Activated T-cell treated with anti-CD3 and anti-CD28 coated beads, Interleukin-2, amount 50 U/mL, for 72 hours (primary cell): ENCODE data around the gene CLEC19A. TPM values are rescaled to one million over a fixed set of nuclear protein-coding genes. Genes with fewer than 3 reads are reported as not detected.
A peak's percentile ranks its signal among the peaks of the same experiment; 100 is the strongest.

Experiments used
- ATAC-seq, 2 donors: fragments of 150-1000 bp; cut with Tn5 transposase; replicated peaks in 1 of 2; 2 replicates each; pipeline ENCODE4 v1.10.0; 2021; ENCODE audit warnings: moderate library complexity in 2 of 2, mild to moderate bottlenecking in 1 of 2
- DNase-seq, 2 donors: peaks; one replicate each; pipeline ENCODE4 v3.0.0; 2021 to 2022; ENCODE audit warnings: mixed read lengths in 1 of 2
- H3K27ac Mint-ChIP-seq: one replicate; pipeline ENCODE4 v1.8.0; 2022; ENCODE audit warnings: mild to moderate bottlenecking, moderate library complexity, mixed read lengths
- H3K27me3 Mint-ChIP-seq: one replicate; pipeline ENCODE4 v1.8.0; 2022; ENCODE audit warnings: low read depth, mixed read lengths
- H3K36me3 Mint-ChIP-seq, 2 donors: one replicate each; pipeline ENCODE4 v1.8.0; 2022; ENCODE audit warnings: mixed read lengths in 2 of 2, mild to moderate bottlenecking in 1 of 2; ENCODE audit not compliant: insufficient read depth in 2 of 2
- H3K4me1 Mint-ChIP-seq: one replicate; pipeline ENCODE4 v1.8.0; 2022; ENCODE audit warnings: low read depth, mixed read lengths
- H3K4me3 Mint-ChIP-seq, 2 donors: one replicate each; pipeline ENCODE4 v1.8.0; 2022; ENCODE audit warnings: mild to moderate bottlenecking in 2 of 2, mixed read lengths in 2 of 2, moderate library complexity in 2 of 2
- H3K9me3 Mint-ChIP-seq, 2 donors: one replicate each; pipeline ENCODE4 v1.8.0; 2022; ENCODE audit warnings: mixed read lengths in 2 of 2
- total RNA-seq, 2 donors: library from RNA; stranded (reverse); gene quantifications; one replicate each; pipeline ENCODE4 v1.2.3, GENCODE V29; 2022

Gene CLEC19A
- total RNA-seq, 2 donors from 2014 or later = not detected

DNA sequence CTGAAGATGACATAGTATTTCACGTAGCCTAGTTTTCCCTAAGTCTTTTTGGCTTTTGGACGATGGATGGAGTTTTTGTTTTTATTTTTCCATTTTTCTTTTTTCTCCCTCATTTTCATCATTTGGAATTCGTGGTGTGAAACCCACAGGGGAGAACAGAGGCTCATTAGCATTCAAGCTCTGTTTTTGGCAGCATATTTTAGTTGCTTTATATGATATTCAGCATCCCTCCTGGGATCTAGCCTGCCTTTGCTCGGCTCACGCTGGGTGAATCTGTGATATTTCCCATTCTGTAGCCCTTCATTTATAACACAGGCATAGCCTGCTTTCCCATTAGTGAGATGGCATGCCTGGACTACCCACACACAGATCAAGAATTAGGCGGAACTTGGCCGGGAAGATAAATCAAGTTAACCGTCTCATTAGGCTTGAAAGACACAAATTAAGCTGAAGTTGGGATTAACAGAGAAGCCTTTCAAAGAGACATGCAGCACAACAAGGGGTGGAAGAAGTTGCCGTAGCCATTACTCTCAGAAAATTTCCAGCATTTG, 20.1 kb upstream of the CLEC19A start:
- H3K36me3 Mint-ChIP-seq = no peaks in the 10 kb centered on the region
- no peak overlapping the region for H3K4me3 Mint-ChIP-seq
- no peaks in the 10 kb centered on the region for H3K27me3 Mint-ChIP-seq
- H3K4me1 Mint-ChIP-seq = no peaks in the 10 kb centered on the region
- peaks cover 5 to 8% of the 10 kb centered on the region in 2 donors for H3K9me3 Mint-ChIP-seq
- ATAC-seq (no peak), DNase-seq (no peak)
- H3K27ac Mint-ChIP-seq = no peak overlapping the region

DNA sequence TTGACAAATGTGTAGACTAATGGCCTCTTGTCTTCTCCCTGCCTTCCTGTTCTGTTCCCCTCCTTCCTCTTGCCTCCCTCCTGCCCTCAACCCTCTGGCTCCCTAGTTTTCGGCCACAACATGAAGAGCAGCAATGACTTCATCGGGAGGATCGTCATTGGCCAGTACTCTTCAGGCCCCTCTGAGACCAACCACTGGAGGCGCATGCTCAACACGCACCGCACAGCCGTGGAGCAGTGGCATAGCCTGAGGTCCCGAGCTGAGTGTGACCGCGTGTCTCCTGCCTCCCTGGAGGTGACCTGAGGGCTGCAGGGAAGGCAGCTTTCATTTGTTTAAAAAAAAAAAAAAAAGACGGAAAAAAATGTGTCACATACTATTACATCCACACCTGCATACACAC, 18.8 kb upstream of the CLEC19A start:
- peaks cover 5 to 8% of the 10 kb centered on the region in 2 donors for H3K9me3 Mint-ChIP-seq
- no peaks in the 10 kb centered on the region for H3K27me3 Mint-ChIP-seq
- no peak overlapping the region for H3K4me3 Mint-ChIP-seq
- no peak overlapping the region for H3K27ac Mint-ChIP-seq
- H3K36me3 Mint-ChIP-seq = no peaks in the 10 kb centered on the region
- no peaks in the 10 kb centered on the region for H3K4me1 Mint-ChIP-seq
- ATAC-seq (no peak), DNase-seq (no peak)

DNA sequence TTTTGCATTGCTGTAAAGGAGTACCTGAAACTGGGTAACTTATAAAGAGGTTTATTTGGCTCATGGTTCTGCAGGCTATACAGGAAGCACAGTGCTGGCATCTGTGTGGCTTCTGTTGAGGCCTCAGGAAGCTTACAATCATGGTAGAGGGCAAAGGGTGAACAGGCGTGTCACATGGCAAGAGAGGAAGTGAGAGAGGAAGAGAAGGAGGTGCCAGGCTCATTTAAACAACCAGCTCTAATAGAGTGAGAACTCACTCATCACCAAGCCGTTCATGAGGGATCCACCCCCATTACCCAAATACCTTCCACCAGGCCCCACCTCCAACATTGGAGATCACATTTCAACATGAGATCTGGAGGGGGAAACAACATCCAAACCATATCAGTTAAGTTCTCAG, 16.4 kb upstream of the CLEC19A start:
- no peak for DNase-seq
- Mint-ChIP-seq H3K36me3 (no peaks in the 10 kb centered on the region), H3K4me3 (no peak overlapping the region), H3K27ac (no peak overlapping the region), H3K9me3 (peaks cover 5 to 8% of the 10 kb centered on the region in 2 donors), H3K27me3 (no peaks in the 10 kb centered on the region), H3K4me1 (no peaks in the 10 kb centered on the region)
- ATAC-seq = no peak

DNA sequence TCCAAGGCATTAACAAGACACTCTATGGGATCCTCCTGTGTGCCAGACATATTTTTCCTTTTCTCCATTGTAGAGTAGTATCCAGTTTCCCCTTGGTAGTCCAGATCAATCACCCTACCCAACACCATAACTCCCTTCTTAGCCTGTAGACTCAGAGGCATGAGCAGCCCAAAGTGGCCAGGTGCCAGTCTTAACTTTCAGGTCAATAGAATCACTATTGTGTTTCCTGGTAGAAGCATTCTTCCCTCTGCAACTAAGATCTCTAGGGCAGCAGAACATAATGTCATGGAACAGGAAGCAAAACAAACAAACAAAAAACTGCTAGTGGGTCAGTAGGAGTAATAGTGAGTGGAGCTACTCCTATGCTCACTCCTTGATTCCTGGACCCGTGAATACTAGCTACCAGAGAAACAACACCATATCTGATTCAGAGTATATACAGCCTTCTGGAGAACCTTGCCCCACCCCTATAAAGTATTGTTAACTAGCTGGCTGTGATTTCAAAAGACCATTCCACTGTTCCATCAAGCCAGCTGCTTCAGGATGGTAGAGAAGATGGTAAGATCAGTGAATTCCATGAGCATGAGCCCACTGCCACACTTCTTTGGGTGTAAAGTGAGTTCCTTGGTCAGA, 11.2 kb upstream of the CLEC19A start:
- Mint-ChIP-seq H3K4me1 (no peaks in the 10 kb centered on the region), H3K9me3 (no peaks in the 10 kb centered on the region), H3K27me3 (peaks cover 5% of the 10 kb centered on the region), H3K4me3 (no peak overlapping the region), H3K27ac (no peak overlapping the region), H3K36me3 (no peaks in the 10 kb centered on the region)
- ATAC-seq (no peak), DNase-seq (no peak)

DNA sequence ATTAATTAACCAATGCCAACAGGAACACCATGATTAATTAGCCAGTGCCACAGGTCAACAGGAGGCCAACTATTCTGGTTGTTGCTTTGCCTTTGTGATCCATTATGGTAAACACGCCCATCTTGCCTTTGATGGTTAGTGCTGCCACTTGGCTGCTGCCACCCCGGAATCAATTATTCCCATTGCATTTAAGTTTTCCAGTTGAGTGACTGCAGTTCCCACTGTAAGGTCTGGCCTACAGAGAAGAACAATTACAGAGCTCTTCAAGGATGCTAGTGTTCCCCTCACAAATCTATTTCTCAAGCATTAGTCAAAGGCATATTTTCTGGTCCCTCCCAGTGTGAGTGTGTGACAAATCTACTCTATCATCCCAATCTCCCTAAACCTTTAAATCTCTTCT, 7.1 kb upstream of the CLEC19A start:
- Mint-ChIP-seq H3K27me3 (peaks cover 5% of the 10 kb centered on the region), H3K36me3 (peaks cover 0 to 2% of the 10 kb centered on the region in 2 donors), H3K4me3 (no peak overlapping the region), H3K4me1 (peaks cover 1% of the 10 kb centered on the region), H3K27ac (no peak overlapping the region), H3K9me3 (peaks cover 0 to under 1% of the 10 kb centered on the region in 2 donors)
- DNase-seq = no peak
- no peak for ATAC-seq

DNA sequence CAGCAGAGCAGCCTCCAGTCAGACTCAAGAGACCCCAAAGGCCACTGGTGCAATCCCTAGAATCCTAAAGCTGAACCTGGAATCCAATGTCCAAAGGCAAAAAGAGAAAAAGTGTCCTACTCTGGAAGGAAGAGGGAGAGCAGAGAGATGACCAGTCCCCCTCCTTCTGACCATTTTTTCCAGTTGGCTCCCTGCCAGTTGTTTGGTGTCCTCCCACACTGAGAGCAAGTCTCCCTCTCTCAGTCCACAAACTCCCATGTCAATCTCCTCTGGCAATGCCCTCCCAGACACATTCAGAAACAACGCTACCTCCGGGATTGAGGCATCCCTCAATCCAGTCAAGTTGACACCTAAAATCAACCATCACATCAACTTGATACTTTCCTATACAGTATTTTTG, 4.3 kb upstream of the CLEC19A start:
- H3K9me3 Mint-ChIP-seq = peaks cover 0 to 4% of the 10 kb centered on the region in 2 donors

DNA sequence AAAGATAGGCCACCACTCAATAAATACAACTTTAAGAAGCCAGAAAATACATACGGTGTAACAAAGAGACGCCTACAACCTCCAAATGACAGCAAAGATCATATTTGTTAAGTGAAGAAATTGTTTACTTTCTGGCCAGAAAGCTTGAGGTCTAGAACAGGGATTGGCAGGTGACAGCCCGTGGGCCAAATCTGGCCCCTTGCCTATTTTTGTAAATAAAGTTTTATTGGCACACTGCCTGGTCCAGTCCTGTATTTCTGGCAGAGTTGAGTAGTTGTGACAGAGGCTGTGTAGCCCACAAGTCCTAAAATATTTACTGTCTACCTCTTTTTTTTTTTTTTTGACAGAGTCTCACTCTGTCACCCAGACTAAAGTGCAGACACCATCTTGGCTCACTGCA, 3.4 kb upstream of the CLEC19A start:
- ATAC-seq (no peak), DNase-seq (no peak)
- Mint-ChIP-seq H3K9me3 (peaks cover 0 to 4% of the 10 kb centered on the region in 2 donors), H3K4me3 (no peak overlapping the region), H3K27me3 (peaks cover 2% of the 10 kb centered on the region), H3K36me3 (peaks cover 1 to 2% of the 10 kb centered on the region in 2 donors), H3K4me1 (peaks cover 12% of the 10 kb centered on the region), H3K27ac (no peak overlapping the region)

More for the DNA sequence above, 4.3 kb upstream of the CLEC19A start:
- ATAC-seq = no peak
- Mint-ChIP-seq H3K4me1 (peaks cover 12% of the 10 kb centered on the region), H3K4me3 (no peak overlapping the region), H3K27me3 (peaks cover 5% of the 10 kb centered on the region), H3K36me3 (peaks cover 1 to 2% of the 10 kb centered on the region in 2 donors), H3K27ac (no peak overlapping the region)
- DNase-seq = no peak

DNA sequence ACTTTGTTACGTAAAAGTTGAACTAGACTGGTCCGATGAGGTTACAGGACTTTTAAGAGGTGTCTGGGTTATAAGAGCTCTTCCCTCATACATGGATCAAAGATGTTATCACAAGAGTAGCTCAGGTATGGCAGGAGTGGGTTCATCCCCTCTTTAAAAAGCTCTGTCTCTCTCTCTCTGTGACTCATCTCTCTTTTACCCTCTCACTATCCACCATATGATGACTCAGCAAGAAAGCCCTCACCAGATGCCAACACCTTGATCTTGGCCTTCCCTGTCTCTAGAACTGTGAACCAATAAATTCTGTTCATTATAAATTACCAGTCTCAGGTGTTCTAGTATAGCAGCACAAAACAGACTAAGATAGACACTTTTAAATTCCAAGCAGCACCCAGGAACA, 1.9 kb upstream of the CLEC19A start:
- Mint-ChIP-seq H3K27ac (no peak overlapping the region), H3K9me3 (peaks cover 0 to 4% of the 10 kb centered on the region in 2 donors), H3K27me3 (peaks cover 5% of the 10 kb centered on the region), H3K36me3 (peaks cover 1 to 2% of the 10 kb centered on the region in 2 donors), H3K4me3 (no peak overlapping the region), H3K4me1 (peaks cover 12% of the 10 kb centered on the region)
- no peak for ATAC-seq
- DNase-seq = no peak

DNA sequence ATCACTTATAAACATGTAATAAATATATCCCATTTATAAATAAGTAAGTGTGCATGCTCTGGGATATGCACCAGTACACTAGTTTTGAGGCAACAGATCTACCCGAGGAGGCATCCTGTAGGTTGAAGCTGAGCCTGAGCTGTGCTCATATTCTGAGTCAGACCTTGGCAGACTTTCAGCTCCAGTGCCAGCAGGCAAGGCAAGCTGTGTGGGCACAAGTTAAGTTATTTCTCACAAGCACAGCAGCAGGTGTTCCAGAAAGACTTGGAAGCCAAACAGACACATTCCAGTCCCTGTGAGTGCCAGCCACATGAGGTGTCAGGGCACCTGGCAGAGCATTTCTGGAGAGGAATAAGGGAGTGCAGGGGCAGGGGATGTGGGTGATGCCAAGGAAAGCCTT, 1.3 kb upstream of the CLEC19A start:
- DNase-seq (peak; percentile 10 to 13), ATAC-seq (peak in 1 of 2 donors; percentile 72)
- Mint-ChIP-seq H3K9me3 (peaks cover 0 to 4% of the 10 kb centered on the region in 2 donors), H3K36me3 (peaks cover 1 to 2% of the 10 kb centered on the region in 2 donors), H3K27ac (no peak overlapping the region), H3K4me3 (no peak overlapping the region), H3K4me1 (peaks cover 12% of the 10 kb centered on the region), H3K27me3 (peaks cover 5% of the 10 kb centered on the region)

DNA sequence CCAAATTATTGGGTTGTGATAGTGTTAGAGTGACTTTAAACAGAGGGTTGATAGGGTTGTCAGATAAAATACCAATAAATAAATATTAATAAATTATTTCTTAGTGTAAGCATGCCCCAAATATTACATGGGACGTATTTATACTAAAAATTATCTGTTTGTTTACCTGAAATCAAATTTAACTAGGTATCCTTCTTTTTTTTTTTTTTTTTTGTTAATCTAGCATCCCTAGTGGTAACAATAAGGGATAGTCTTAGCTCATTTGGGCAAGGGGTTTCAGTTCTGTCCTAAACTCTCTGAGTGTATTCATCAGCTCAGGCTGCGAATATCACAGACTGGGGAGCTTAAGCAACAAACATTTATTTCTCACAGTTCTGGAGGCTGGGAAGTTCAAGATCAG, 1.3 kb downstream of the CLEC19A start:
- no peak overlapping the region for H3K4me3 Mint-ChIP-seq
- H3K36me3 Mint-ChIP-seq = peaks cover 0 to 1% of the 10 kb centered on the region in 2 donors
- DNase-seq (no peak), ATAC-seq (no peak)
- peaks cover 25% of the 10 kb centered on the region for H3K4me1 Mint-ChIP-seq
- H3K27ac Mint-ChIP-seq = no peak overlapping the region
- H3K27me3 Mint-ChIP-seq = peaks cover 21% of the 10 kb centered on the region
- H3K9me3 Mint-ChIP-seq = peaks cover 0 to 4% of the 10 kb centered on the region in 2 donors

DNA sequence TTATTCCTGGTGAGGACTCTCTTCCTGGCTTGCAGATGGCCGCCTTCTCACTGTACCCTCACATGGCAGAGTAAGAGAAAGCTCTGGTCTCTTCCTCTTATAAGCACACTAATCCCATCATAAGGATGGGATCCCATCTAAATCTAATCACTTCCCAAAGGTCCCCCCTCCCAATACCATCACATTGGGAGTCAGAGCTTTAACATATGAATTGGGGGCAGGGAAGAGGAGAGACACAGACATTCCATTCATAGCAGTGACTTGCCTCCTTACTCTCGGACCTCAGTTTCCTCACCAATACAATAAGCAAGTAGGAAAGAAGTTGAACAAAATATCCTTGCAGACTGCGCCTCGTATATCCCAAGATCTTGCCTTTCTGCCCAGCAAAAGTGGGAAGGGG, 1.7 kb downstream of the CLEC19A start:
- H3K4me3 Mint-ChIP-seq = no peak overlapping the region
- peaks cover 0 to 4% of the 10 kb centered on the region in 2 donors for H3K9me3 Mint-ChIP-seq
- peaks cover 21% of the 10 kb centered on the region for H3K27me3 Mint-ChIP-seq
- H3K27ac Mint-ChIP-seq = no peak overlapping the region
- no peak for ATAC-seq
- peaks cover 25% of the 10 kb centered on the region for H3K4me1 Mint-ChIP-seq
- DNase-seq = no peak
- peaks cover 0 to 1% of the 10 kb centered on the region in 2 donors for H3K36me3 Mint-ChIP-seq

DNA sequence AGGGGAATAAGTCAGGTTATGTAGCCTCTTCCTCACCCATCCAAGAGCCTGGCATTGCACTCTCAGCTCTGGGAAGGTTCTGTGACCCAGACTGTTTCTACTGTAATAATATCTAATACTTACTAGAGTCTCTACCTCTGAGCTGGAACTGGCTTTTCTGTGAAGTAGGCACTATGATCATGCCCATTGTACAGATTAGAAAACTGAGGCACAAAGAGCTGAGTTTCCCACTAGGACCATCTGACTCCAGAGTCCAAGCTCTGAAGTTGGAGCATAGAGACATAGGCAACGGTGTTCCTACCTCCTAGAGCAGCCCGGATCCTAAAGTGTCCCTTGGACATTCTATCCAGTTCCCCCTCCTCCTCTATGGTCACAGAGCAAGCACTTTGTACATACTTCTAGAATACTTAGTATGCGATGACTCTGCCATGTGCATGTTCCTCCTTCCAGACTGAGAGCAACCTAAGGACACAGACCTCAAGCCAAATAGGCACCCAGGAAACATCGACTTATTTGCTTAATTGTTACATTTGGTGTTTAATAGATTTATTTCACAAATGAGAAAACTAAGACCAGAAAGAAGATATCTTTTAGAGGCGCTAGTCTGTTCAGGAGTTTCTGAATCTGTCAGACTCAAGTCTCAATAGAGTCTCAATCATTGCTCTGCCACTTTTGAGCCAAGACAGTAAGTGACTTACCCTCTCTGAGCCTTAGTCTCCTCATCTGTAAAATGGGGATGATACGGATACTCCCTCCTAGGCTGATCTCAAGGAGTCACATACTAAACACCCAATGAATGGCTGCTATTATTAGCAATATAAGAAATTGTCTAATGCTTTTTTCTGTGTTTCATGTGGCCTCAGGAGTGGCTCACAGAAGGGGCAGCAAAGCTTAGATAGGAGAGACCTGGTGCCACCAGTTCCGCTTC, 3.6 kb downstream of the CLEC19A start:
- peaks cover 23% of the 10 kb centered on the region for H3K4me1 Mint-ChIP-seq
- H3K9me3 Mint-ChIP-seq = no peaks in the 10 kb centered on the region
- H3K27ac Mint-ChIP-seq = no peak overlapping the region
- DNase-seq (no peak), ATAC-seq (no peak)
- H3K4me3 Mint-ChIP-seq = no peak overlapping the region
- H3K36me3 Mint-ChIP-seq = no peaks in the 10 kb centered on the region
- H3K27me3 Mint-ChIP-seq = peaks cover 30% of the 10 kb centered on the region

DNA sequence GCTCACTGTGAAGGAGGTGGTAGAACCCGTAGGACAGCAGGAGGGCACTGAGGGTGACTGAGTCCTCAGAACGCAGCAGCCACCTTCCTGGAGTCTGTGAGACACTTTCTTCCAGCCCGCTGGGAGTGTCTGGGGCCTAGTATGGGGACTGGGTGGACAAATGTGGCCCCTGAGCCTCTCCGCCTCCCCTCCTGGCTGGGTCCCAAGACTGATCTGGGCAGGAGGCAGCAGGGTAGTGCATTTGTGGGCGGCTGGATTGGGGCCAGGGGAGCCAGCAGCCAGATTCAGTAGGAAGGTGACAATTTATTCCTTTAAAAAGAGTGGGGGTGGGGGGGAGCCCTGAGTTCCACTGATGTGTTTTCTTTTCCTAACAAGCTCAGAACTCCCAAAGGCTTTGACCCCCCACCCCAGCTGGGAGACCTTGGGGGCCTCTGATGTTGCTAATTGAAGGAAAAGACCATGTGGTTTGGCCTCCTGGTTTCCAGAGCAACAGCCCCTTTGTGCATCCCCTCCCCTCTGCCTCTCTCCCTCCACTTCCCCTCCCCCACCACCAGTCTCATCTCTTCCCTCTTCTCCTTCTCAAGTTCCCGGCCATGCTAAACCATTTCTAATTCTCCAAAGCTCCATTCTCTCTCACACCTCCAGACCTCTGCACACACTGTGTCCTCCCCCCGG, 4.4 kb downstream of the CLEC19A start:
- Mint-ChIP-seq H3K27ac (no peak overlapping the region), H3K9me3 (no peaks in the 10 kb centered on the region), H3K4me3 (no peak overlapping the region), H3K27me3 (peaks cover 30% of the 10 kb centered on the region), H3K4me1 (peaks cover 27% of the 10 kb centered on the region), H3K36me3 (no peaks in the 10 kb centered on the region)
- ATAC-seq = no peak
- no peak for DNase-seq
